Mesendoderm (in vitro differentiated cells): ENCODE measurements around the gene ASIP.
"Not testable (repeated sequence)": the region's sequence is repeated elsewhere in the genome, so short reads cannot be mapped to it uniquely, and the experiment has no call there.

ENCODE experiments used
- DNase-seq: peaks from one replicate; pipeline ENCODE4 v3.0.0; 2013
- H2AK5ac ChIP-seq: 2 replicates; pipeline ENCODE4 v1.6.1; 2013; ENCODE audit warnings: low read length, inconsistent platforms
- H2BK120ac ChIP-seq: 2 replicates; pipeline ENCODE4 v1.6.1; 2013; ENCODE audit warnings: low read depth, mild to moderate bottlenecking, low read length, moderate library complexity, mixed read lengths
- H2BK15ac ChIP-seq: replicated peaks from 2 replicates; pipeline ENCODE4 v1.6.1; 2013; ENCODE audit warnings: low read depth, mild to moderate bottlenecking, moderate library complexity
- H2BK5ac ChIP-seq: 2 replicates; pipeline ENCODE4 v1.6.1; 2013; ENCODE audit warnings: low read length, inconsistent platforms
- H3K18ac ChIP-seq: 2 replicates; pipeline ENCODE4 v1.6.1; 2013; ENCODE audit warnings: mild to moderate bottlenecking, low read length, mixed read lengths
- H3K23ac ChIP-seq: one replicate; pipeline ENCODE4 v1.6.1; 2013; ENCODE audit warnings: low read length
- H3K27ac ChIP-seq: 2 replicates; pipeline ENCODE4 v1.5.1; 2013; ENCODE audit warnings: low read depth, mild to moderate bottlenecking, inconsistent platforms, low read length, moderate library complexity
- H3K27me3 ChIP-seq: 2 replicates; pipeline ENCODE4 v1.6.1; 2013; ENCODE audit warnings: low read length, control low read depth, mild to moderate bottlenecking, inconsistent platforms; ENCODE audit not compliant: insufficient read depth, poor library complexity
- H3K36me3 ChIP-seq: 2 replicates; pipeline ENCODE4 v1.6.1; 2013; ENCODE audit warnings: low read length, inconsistent platforms; ENCODE audit not compliant: control insufficient read depth, insufficient read depth
- H3K4ac ChIP-seq: one replicate; pipeline ENCODE4 v1.6.1; 2013; ENCODE audit warnings: low read depth, mild to moderate bottlenecking, low read length, moderate library complexity
- H3K4me1 ChIP-seq: 2 replicates; pipeline ENCODE4 v1.6.1; 2013; ENCODE audit warnings: low read depth, low read length, inconsistent platforms; ENCODE audit not compliant: control insufficient read depth
- H3K4me2 ChIP-seq: 2 replicates; pipeline ENCODE4 v1.6.1; 2013; ENCODE audit warnings: low read length
- H3K4me3 ChIP-seq: 2 replicates; pipeline ENCODE4 v1.5.1; 2013; ENCODE audit warnings: mild to moderate bottlenecking, low read length
- H3K56ac ChIP-seq: one replicate; pipeline ENCODE4 v1.6.1; 2013; ENCODE audit warnings: low read length
- H3K79me1 ChIP-seq: 2 replicates; pipeline ENCODE4 v1.6.1; 2013; ENCODE audit warnings: low read length, inconsistent platforms
- H3K79me2 ChIP-seq: 2 replicates; pipeline ENCODE4 v1.6.1; 2013; ENCODE audit warnings: mild to moderate bottlenecking, low read length; ENCODE audit not compliant: control insufficient read depth, insufficient read depth
- H3K9ac ChIP-seq: 2 replicates; pipeline ENCODE4 v1.6.1; 2013; ENCODE audit warnings: low read length, inconsistent platforms
- H4K5ac ChIP-seq: one replicate; pipeline ENCODE4 v1.6.1; 2013; ENCODE audit warnings: low read length
- H4K8ac ChIP-seq: one replicate; pipeline ENCODE4 v1.6.1; 2013; ENCODE audit warnings: low read depth, mild to moderate bottlenecking, control low read depth, low read length, moderate library complexity
- WGBS: extraction: QIAGEN DNeasy Blood & Tissue Kit; methylation state at CpG from one replicate; pipeline ENCODE4 v1.1.7; 2013; ENCODE audit warnings: low lambda C conversion rate, missing lambda C conversion rate; ENCODE audit not compliant: insufficient coverage; ENCODE audit errors: extremely low coverage; 5-methylcytosine and 5-hydroxymethylcytosine counted together

Gene ASIP

DNA sequence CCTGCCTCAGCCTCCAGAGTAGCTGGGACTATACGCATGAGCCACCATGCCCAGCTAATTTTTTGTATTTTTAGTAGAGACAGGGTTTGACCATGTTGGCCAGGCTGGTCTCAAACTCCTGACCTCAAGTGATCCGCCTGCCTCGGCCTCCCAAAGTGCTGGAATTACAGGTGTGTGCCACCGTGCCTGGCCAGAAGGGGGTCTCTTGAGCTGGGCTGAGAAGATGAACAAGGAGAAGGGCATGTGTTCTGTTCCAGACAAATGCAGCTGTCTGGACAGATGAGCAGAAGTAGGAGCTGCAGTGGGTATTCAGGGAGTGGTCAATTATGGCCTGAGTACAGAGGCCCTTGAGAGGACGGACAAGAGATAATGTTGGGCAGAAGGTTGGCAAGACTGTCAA, 46.3 kb downstream of the ASIP start:
- H2BK5ac ChIP-seq, DNase-seq, H2BK15ac ChIP-seq, H3K79me1 ChIP-seq, H3K4me2 ChIP-seq, H3K4me3 ChIP-seq, H3K23ac ChIP-seq, H2BK120ac ChIP-seq, H3K27me3 ChIP-seq, H3K18ac ChIP-seq, H3K79me2 ChIP-seq, H3K56ac ChIP-seq, H3K4me1 ChIP-seq, H4K5ac ChIP-seq, H2AK5ac ChIP-seq, H4K8ac ChIP-seq, H3K9ac ChIP-seq, H3K4ac ChIP-seq, H3K27ac ChIP-seq: not testable (repeated sequence)
- H3K36me3 ChIP-seq = peaks cover 52% of the 10 kb centered on the region
- no CpG with 5 or more reads among the region's 5 CpGs for WGBS

GRCh38 chr20:34290471-34290870, 49.2 kb downstream of the ASIP start:
- H2AK5ac ChIP-seq = no peak overlapping the region
- H3K4ac ChIP-seq = no peak overlapping the region
- H3K9ac ChIP-seq = no peak overlapping the region
- peaks cover 16% of the 10 kb centered on the region for H3K79me2 ChIP-seq
- H3K4me2 ChIP-seq = no peak overlapping the region
- H3K27ac ChIP-seq = no peak overlapping the region
- H2BK5ac ChIP-seq = no peak overlapping the region
- H3K79me1 ChIP-seq = peaks cover 21% of the 10 kb centered on the region
- no peaks in the 10 kb centered on the region for H3K4me1 ChIP-seq
- H3K18ac ChIP-seq = no peak overlapping the region
- peaks cover 50% of the 10 kb centered on the region for H3K36me3 ChIP-seq
- no peak overlapping the region for H4K8ac ChIP-seq
- H3K27me3 ChIP-seq = no peaks in the 10 kb centered on the region
- no CpG with 5 or more reads among the region's 11 CpGs for WGBS
- no peak overlapping the region for H3K23ac ChIP-seq
- H2BK120ac ChIP-seq = no peak overlapping the region
- no peak overlapping the region for H4K5ac ChIP-seq
- no peak overlapping the region for H3K4me3 ChIP-seq
- DNase-seq = no peak
- no peak overlapping the region for H2BK15ac ChIP-seq
- no peak overlapping the region for H3K56ac ChIP-seq

GRCh38 chr20:34292496-34292895, 51.3 kb downstream of the ASIP start:
- no peak overlapping the region for H3K4me3 ChIP-seq
- no peaks in the 10 kb centered on the region for H3K27me3 ChIP-seq
- H3K36me3 ChIP-seq = peaks cover 43% of the 10 kb centered on the region
- peaks cover 27% of the 10 kb centered on the region for H3K79me1 ChIP-seq
- no peak overlapping the region for H2AK5ac ChIP-seq
- H3K18ac ChIP-seq = no peak overlapping the region
- no peak overlapping the region for H3K4me2 ChIP-seq
- peaks cover 35% of the 10 kb centered on the region for H3K79me2 ChIP-seq
- H4K8ac ChIP-seq = no peak overlapping the region
- H3K9ac ChIP-seq = no peak overlapping the region
- H3K4ac ChIP-seq = no peak overlapping the region
- WGBS = no CpG with 5 or more reads among the region's 3 CpGs
- H2BK5ac ChIP-seq = no peak overlapping the region
- H3K4me1 ChIP-seq = no peaks in the 10 kb centered on the region
- no peak overlapping the region for H2BK15ac ChIP-seq
- no peak overlapping the region for H4K5ac ChIP-seq
- DNase-seq = no peak
- no peak overlapping the region for H3K23ac ChIP-seq
- no peak overlapping the region for H2BK120ac ChIP-seq
- no peak overlapping the region for H3K27ac ChIP-seq
- no peak overlapping the region for H3K56ac ChIP-seq

DNA sequence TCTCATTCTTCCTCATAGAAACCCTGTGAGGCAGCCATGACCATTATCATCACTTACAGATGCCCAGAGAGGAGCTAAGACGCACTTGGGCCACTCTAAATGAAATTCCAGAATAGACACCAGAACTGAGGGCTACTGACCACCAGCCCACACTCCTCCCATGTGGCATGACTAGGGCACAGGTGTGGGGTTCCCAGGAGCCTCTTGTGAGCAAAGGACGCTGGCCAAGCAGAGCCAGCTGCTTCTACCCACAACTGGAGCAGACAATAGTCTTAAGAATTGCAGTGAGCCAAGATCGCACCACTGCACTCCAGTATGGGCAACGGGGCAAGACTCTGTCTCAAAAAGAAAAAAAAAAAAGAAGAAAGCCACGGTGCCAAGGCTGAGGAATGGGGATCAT, 51.9 kb downstream of the ASIP start:
- H3K56ac ChIP-seq = no peak overlapping the region
- H3K79me1 ChIP-seq = peaks cover 29% of the 10 kb centered on the region
- H3K18ac ChIP-seq = no peak overlapping the region
- WGBS = no CpG with 5 or more reads among the region's 5 CpGs
- no peak overlapping the region for H3K9ac ChIP-seq
- no peak overlapping the region for H4K5ac ChIP-seq
- no peak overlapping the region for H3K23ac ChIP-seq
- no peaks in the 10 kb centered on the region for H3K4me1 ChIP-seq
- peaks cover 40% of the 10 kb centered on the region for H3K36me3 ChIP-seq
- H3K27ac ChIP-seq = no peak overlapping the region
- H3K4me3 ChIP-seq = no peak overlapping the region
- H3K4ac ChIP-seq = no peak overlapping the region
- no peak overlapping the region for H2BK120ac ChIP-seq
- no peaks in the 10 kb centered on the region for H3K27me3 ChIP-seq
- H3K79me2 ChIP-seq = peaks cover 38% of the 10 kb centered on the region
- H4K8ac ChIP-seq = no peak overlapping the region
- no peak overlapping the region for H2BK5ac ChIP-seq
- no peak overlapping the region for H2BK15ac ChIP-seq
- no peak overlapping the region for H2AK5ac ChIP-seq
- H3K4me2 ChIP-seq = no peak overlapping the region
- DNase-seq = no peak

DNA sequence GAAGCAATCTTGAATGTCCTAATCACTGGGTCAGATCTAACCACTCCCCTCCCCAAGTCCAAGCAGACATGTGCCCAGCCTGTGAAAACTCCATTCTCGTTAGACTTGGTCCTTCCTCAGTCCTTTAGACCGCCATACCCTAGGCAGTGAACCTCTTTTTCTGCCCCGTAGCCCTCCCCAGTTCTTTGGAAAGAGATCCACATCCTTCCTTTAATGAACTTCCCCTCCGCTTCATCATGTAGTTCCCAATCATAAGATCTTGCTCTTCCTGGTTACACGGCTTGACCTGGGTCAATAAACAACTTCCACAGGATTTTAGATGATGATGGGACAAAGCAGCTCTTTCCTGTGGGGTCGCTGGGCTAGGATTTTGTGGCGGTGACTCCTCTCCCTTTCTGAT, 52.4 kb downstream of the ASIP start:
- no peak overlapping the region for H3K18ac ChIP-seq
- no peak for DNase-seq
- no peak overlapping the region for H2BK15ac ChIP-seq
- H2BK5ac ChIP-seq = no peak overlapping the region
- no CpG with 5 or more reads among the region's 7 CpGs for WGBS
- H3K23ac ChIP-seq = no peak overlapping the region
- H3K4me1 ChIP-seq = no peaks in the 10 kb centered on the region
- no peak overlapping the region for H3K4me2 ChIP-seq
- no peak overlapping the region for H4K5ac ChIP-seq
- H3K36me3 ChIP-seq = peaks cover 38% of the 10 kb centered on the region
- no peak overlapping the region for H2AK5ac ChIP-seq
- peaks cover 38% of the 10 kb centered on the region for H3K79me2 ChIP-seq
- H3K4ac ChIP-seq = no peak overlapping the region
- no peak overlapping the region for H3K9ac ChIP-seq
- H3K27ac ChIP-seq = no peak overlapping the region
- no peak overlapping the region for H3K56ac ChIP-seq
- no peak overlapping the region for H3K4me3 ChIP-seq
- no peaks in the 10 kb centered on the region for H3K27me3 ChIP-seq
- no peak overlapping the region for H2BK120ac ChIP-seq
- H4K8ac ChIP-seq = no peak overlapping the region
- peaks cover 29% of the 10 kb centered on the region for H3K79me1 ChIP-seq

DNA sequence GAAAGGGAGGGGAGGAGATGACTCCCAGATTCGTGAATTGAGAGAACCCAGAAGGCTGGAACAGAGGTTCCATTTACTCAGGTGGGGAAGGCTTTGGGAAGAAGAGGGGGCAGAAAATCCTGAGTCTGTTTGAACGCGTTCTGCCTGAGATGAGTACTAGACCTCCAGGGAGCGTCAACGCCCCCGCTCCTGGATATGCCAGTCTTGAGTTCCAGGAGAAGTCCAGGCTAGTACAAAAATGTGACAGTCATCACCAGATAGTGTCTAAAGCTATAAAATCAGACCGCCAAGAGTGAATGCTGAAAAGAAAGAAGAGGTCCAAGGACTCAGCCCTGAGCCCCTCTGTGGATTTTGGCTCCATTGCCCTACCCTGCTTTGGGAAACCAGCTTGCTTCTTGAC, 53.3 kb downstream of the ASIP start:
- H2BK120ac ChIP-seq = no peak overlapping the region
- H3K4me1 ChIP-seq = no peaks in the 10 kb centered on the region
- H2BK5ac ChIP-seq = no peak overlapping the region
- no peak overlapping the region for H4K8ac ChIP-seq
- H2AK5ac ChIP-seq = no peak overlapping the region
- H3K36me3 ChIP-seq = peaks cover 38% of the 10 kb centered on the region
- no peak overlapping the region for H4K5ac ChIP-seq
- H3K79me1 ChIP-seq = peaks cover 29% of the 10 kb centered on the region
- no peak for DNase-seq
- no peak overlapping the region for H3K4me2 ChIP-seq
- no peak overlapping the region for H3K18ac ChIP-seq
- no peak overlapping the region for H3K56ac ChIP-seq
- H3K4me3 ChIP-seq = no peak overlapping the region
- H3K4ac ChIP-seq = no peak overlapping the region
- H3K9ac ChIP-seq = no peak overlapping the region
- H2BK15ac ChIP-seq = no peak overlapping the region
- H3K23ac ChIP-seq = no peak overlapping the region
- peaks cover 44% of the 10 kb centered on the region for H3K79me2 ChIP-seq
- no peak overlapping the region for H3K27ac ChIP-seq
- no CpG with 5 or more reads among the region's 7 CpGs for WGBS
- H3K27me3 ChIP-seq = no peaks in the 10 kb centered on the region
